Testis (tissue), 3 donors: ENCODE measurements around the gene CPLANE1. TPM values are rescaled to one million over a fixed set of nuclear protein-coding genes. Genes with fewer than 3 reads are reported as not detected.
"Not testable (repeated sequence)": the region's sequence is repeated elsewhere in the genome, so short reads cannot be mapped to it uniquely, and the experiment has no call there.

Experiments
- DNase-seq: peaks from one replicate; pipeline ENCODE4 v3.0.0-alpha.2; 2019
- H3K27ac ChIP-seq, 2 donors: fragments of 200-600 bp; sonication (generic); one replicate each; pipeline ENCODE4 v1.5.1; 2019
- H3K27me3 ChIP-seq: fragments of 200-600 bp; sonication (generic); one replicate; pipeline ENCODE4 v1.5.1; 2019
- H3K36me3 ChIP-seq: fragments of 200-600 bp; sonication (generic); one replicate; pipeline ENCODE4 v1.5.1; 2017; ENCODE audit warnings: low read depth; ENCODE audit errors: missing control alignments
- H3K4me1 ChIP-seq: fragments of 200-600 bp; sonication (generic); one replicate; pipeline ENCODE4 v1.5.1; 2019
- H3K4me3 ChIP-seq, 2 donors: fragments of 200-600 bp; sonication (generic); one replicate each; pipeline ENCODE4 v1.5.1; 2017 to 2019
- H3K9me3 ChIP-seq: fragments of 200-600 bp; sonication (generic); one replicate; pipeline ENCODE4 v1.5.1; 2017
- POLR2A ChIP-seq: fragments of 450-650 bp; IDR thresholded peaks from one replicate; pipeline ENCODE4 v1.6.1; 2017; ENCODE audit warnings: antibody characterized with exemption, mild to moderate bottlenecking, moderate library complexity
- WGBS, 2 donors: methylation state at CpG; one replicate each; pipeline ENCODE4 v1.1.5; 2018; 5-methylcytosine and 5-hydroxymethylcytosine counted together
- intact Hi-C: fragments of 100-400 bp; cut with DNase I; formaldehyde crosslinking; loops from one replicate; pipeline ENCODE4 v1.15.1; 2023; ENCODE audit warnings: low total_unique reads
- polyA plus RNA-seq: library from polyadenylated mRNA; stranded (reverse); fragments of 350-450 nt; fragmentation: Illumina TruSeq; extraction: RNeasy Lipid Tissue Mini Kit (QIAGEN cat#74804); gene quantifications from one replicate; pipeline ENCODE4 v1.2.3, GENCODE V29; 2014; ENCODE audit warnings: low read depth, low replicate concordance; ENCODE audit not compliant: insufficient read depth
- total RNA-seq, 2 donors: library from RNA; depleted of rRNA; stranded (reverse); fragments of >200 nt; gene quantifications; one replicate each; pipeline ENCODE4 v1.2.3, GENCODE V29; 2016
- TF ChIP-seq, protein P1 (sequence below), 3 experiments: fragments of 450-650 bp in 2 of 3; fragments of 200-600 bp in 1 of 3; sonication (generic) in 1 of 3; IDR thresholded peaks; one replicate each; pipeline ENCODE4 v1.5.1; 2016 to 2019; ENCODE audit warnings: antibody characterized with exemption in 3 of 3, mild to moderate bottlenecking in 2 of 3, moderate library complexity in 1 of 3

Gene CPLANE1
- total and polyA plus RNA-seq, 3 donors from 2014 or later, result 14.8 to 39.5 (median 36.9) TPM

DNA sequence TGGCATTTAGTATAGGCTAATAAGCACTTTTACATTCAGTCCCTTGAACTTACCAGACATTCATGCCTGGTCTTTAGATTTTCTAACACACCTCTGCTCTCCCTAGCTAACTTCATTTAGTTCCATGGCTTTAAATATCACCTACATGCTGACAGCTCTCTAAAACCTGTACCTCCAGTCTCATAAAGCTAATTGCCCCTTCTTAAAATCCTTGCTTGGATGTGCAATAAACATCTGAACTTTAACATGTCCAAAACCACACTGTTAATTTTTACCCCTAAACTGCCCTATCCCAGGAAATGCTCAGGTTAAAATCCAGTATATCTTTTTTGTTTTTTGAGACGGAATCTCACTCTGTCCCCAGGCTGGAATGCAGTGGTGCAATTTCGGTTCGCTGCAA is 139.8 kb downstream of the CPLANE1 start:
- no peak for DNase-seq
- H3K27me3 ChIP-seq, result no peaks in the 10 kb centered on the region
- no peak for TF ChIP-seq POLR2A
- TF ChIP-seq, protein P1, sequence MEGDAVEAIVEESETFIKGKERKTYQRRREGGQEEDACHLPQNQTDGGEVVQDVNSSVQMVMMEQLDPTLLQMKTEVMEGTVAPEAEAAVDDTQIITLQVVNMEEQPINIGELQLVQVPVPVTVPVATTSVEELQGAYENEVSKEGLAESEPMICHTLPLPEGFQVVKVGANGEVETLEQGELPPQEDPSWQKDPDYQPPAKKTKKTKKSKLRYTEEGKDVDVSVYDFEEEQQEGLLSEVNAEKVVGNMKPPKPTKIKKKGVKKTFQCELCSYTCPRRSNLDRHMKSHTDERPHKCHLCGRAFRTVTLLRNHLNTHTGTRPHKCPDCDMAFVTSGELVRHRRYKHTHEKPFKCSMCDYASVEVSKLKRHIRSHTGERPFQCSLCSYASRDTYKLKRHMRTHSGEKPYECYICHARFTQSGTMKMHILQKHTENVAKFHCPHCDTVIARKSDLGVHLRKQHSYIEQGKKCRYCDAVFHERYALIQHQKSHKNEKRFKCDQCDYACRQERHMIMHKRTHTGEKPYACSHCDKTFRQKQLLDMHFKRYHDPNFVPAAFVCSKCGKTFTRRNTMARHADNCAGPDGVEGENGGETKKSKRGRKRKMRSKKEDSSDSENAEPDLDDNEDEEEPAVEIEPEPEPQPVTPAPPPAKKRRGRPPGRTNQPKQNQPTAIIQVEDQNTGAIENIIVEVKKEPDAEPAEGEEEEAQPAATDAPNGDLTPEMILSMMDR (IDR thresholded peaks at IDR 0.05), result no peak
- no peaks in the 10 kb centered on the region for H3K4me1 ChIP-seq
- WGBS, 2 donors, result 94 to 98% methylated on average over 3 of the region's 3 CpGs
- no peaks in the 10 kb centered on the region for H3K9me3 ChIP-seq
- intact Hi-C loops, result no loop called here
- H3K27ac ChIP-seq, result no peak overlapping the region
- peaks cover 4% of the 10 kb centered on the region for H3K36me3 ChIP-seq
- H3K4me3 ChIP-seq, result no peak overlapping the region

GRCh38 chr5:37103302-37103701 is 145.9 kb downstream of the CPLANE1 start:
- no peaks in the 10 kb centered on the region for H3K27me3 ChIP-seq
- intact Hi-C loops, result no loop called here
- TF ChIP-seq, protein P1 (IDR thresholded peaks at IDR 0.05), result no peak
- TF ChIP-seq POLR2A, result no peak
- no peaks in the 10 kb centered on the region for H3K9me3 ChIP-seq
- 95 to 100% methylated on average over 2 of the region's 2 CpGs for WGBS, 2 donors
- H3K36me3 ChIP-seq, result peaks cover 4% of the 10 kb centered on the region
- no peak overlapping the region for H3K27ac ChIP-seq
- no peaks in the 10 kb centered on the region for H3K4me1 ChIP-seq
- no peak overlapping the region for H3K4me3 ChIP-seq
- no peak for DNase-seq

- intact Hi-C loops, H3K27ac ChIP-seq, H3K9me3 ChIP-seq, H3K4me3 ChIP-seq, H3K4me1 ChIP-seq, H3K36me3 ChIP-seq, H3K27me3 ChIP-seq, DNase-seq: not testable (repeated sequence)
- 91 to 97% methylated on average over 5 of the region's 5 CpGs for WGBS, 2 donors
Measured at GRCh38 chr5:37099267-37099666, 149.9 kb downstream of the CPLANE1 start.

DNA sequence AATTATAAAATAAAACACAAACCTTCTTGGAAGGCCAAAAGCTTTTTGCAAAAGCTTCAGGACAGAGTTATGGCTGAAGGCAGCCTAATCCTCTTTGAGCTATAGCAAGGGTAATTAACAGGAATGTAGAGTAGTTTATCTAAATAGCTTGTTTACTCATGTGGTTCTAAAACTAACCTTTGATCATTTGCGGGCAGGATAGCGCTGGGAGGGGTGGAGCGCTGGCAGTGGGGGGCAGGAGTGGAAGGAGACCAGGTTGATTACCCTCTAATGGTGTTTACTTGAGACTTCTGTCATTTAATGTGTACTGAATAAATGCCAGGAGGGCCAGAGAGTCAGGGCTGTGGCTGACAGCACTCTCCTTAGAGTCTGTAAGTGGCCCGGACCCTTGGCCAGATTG is 155.4 kb downstream of the CPLANE1 start:
- H3K27me3 ChIP-seq, H3K4me3 ChIP-seq, DNase-seq, H3K9me3 ChIP-seq, H3K27ac ChIP-seq, H3K4me1 ChIP-seq, H3K36me3 ChIP-seq, intact Hi-C loops: not testable (repeated sequence)
- whole genome bisulfite sequencing, 2 donors, result 61 to 73% methylated on average over 4 of the region's 4 CpGs

- DNase-seq, result no peak
- intact Hi-C loops, result no loop called here
- no peak overlapping the region for H3K27ac ChIP-seq
Measured at GRCh38 chr5:37090781-37091180, 158.4 kb downstream of the CPLANE1 start.

More at GRCh38 chr5:37090781-37091180, 158.4 kb downstream of the CPLANE1 start:
- WGBS, 2 donors, result 91 to 94% methylated on average over 2 of the region's 2 CpGs
- no peak for TF ChIP-seq POLR2A
- TF ChIP-seq, protein P1 (IDR thresholded peaks at IDR 0.05), result no peak
- Histone ChIP-seq H3K36me3 (no peaks in the 10 kb centered on the region), H3K27me3 (no peaks in the 10 kb centered on the region), H3K4me1 (no peaks in the 10 kb centered on the region), H3K4me3 (no peak overlapping the region), H3K9me3 (no peaks in the 10 kb centered on the region)
